HEK293 (cell line): ENCODE measurements around the gene TMEM14C.

Source experiments
- CTCF ChIA-PET: fragments of 350-600 bp; formaldehyde crosslinking; extraction: SDS; loops from one replicate; lab custom pipeline; 2021; ENCODE audit warnings: antibody characterized with exemption; lab: Yijun Ruan, JAX
- POLR2A ChIA-PET: fragments of 300-600 bp; formaldehyde crosslinking; extraction: SDS; loops from one replicate; lab custom pipeline; 2020; ENCODE audit warnings: antibody characterized with exemption, inconsistent platforms; lab: Yijun Ruan, JAX
- H3K27ac ChIP-seq: fragments of 200-500 bp; sonication (Bioruptor generic); 2 replicates; pipeline ENCODE4 v1.5.1; 2014; ENCODE audit warnings: low read depth, low read length, control low read depth, inconsistent platforms; ENCODE audit errors: extremely low read depth
- H3K36me3 ChIP-seq, 2 experiments: fragments of 200-500 bp in 1 of 2; sonication (Bioruptor generic) in 1 of 2; 1 replicate in 1 of 2; 2 replicates in 1 of 2; pipeline ENCODE4 v1.5.1; 2014 to 2017; ENCODE audit warnings: inconsistent platforms in 2 of 2, low read length in 2 of 2; ENCODE audit not compliant: control insufficient read depth in 2 of 2, insufficient read depth in 1 of 2
- H3K4me1 ChIP-seq: fragments of 200-500 bp; sonication (Bioruptor generic); 2 replicates; pipeline ENCODE4 v1.5.1; 2014; ENCODE audit warnings: mild to moderate bottlenecking, low read length, inconsistent platforms; ENCODE audit not compliant: control insufficient read depth, insufficient read depth
- H3K4me3 ChIP-seq: 2 replicates; pipeline ENCODE4 v1.5.1; 2011; ENCODE audit warnings: low read depth, mild to moderate bottlenecking, control low read depth, low read length, moderate library complexity
- H3K9me3 ChIP-seq: fragments of 200-500 bp; sonication (Bioruptor generic); 2 replicates; pipeline ENCODE4 v1.5.1; 2014; ENCODE audit warnings: low read depth, low read length, inconsistent platforms; ENCODE audit not compliant: control insufficient read depth, insufficient read depth
- GLIS2 ChIP-seq: fragments of 450-650 bp; formaldehyde crosslinking; IDR thresholded peaks from 2 replicates; pipeline ENCODE4 v1.5.1; 2016; ENCODE audit warnings: missing biosample characterization, missing genetic modification characterization
- HIC1 ChIP-seq: fragments of 450-650 bp; formaldehyde crosslinking; IDR thresholded peaks from 2 replicates; pipeline ENCODE4 v1.5.1; 2016; ENCODE audit warnings: missing biosample characterization, missing genetic modification characterization
- HOXD13 ChIP-seq: sonication (generic); formaldehyde crosslinking; IDR thresholded peaks from 2 replicates; pipeline ENCODE4 v1.8.0; 2022; ENCODE audit warnings: missing genetic modification reagents, borderline replicate concordance
- KLF17 ChIP-seq: fragments of 450-650 bp; formaldehyde crosslinking; IDR thresholded peaks from 2 replicates; pipeline ENCODE4 v1.5.1; 2016; ENCODE audit warnings: missing biosample characterization, missing genetic modification characterization
- KLF9 ChIP-seq: fragments of 450-650 bp; formaldehyde crosslinking; IDR thresholded peaks from 2 replicates; pipeline ENCODE4 v1.5.1; 2016; ENCODE audit warnings: missing biosample characterization, missing genetic modification characterization, low read depth
- REST ChIP-seq: fragments of 450-650 bp; formaldehyde crosslinking; IDR thresholded peaks from 2 replicates; pipeline ENCODE4 v1.5.1; 2016; ENCODE audit warnings: missing biosample characterization, missing genetic modification characterization
- SP7 ChIP-seq: fragments of 450-650 bp; formaldehyde crosslinking; IDR thresholded peaks from 2 replicates; pipeline ENCODE4 v1.5.1; 2016; ENCODE audit warnings: missing biosample characterization, missing genetic modification characterization
- ZBTB20 ChIP-seq: fragments of 450-650 bp; formaldehyde crosslinking; IDR thresholded peaks from 2 replicates; pipeline ENCODE4 v1.5.1; 2016; ENCODE audit warnings: missing biosample characterization, missing genetic modification characterization
- ZEB2 ChIP-seq: fragments of 450-650 bp; formaldehyde crosslinking; IDR thresholded peaks from 2 replicates; pipeline ENCODE4 v1.5.1; 2016; ENCODE audit warnings: missing biosample characterization, missing genetic modification characterization
- ZFP37 ChIP-seq: fragments of 450-650 bp; formaldehyde crosslinking; IDR thresholded peaks from 2 replicates; pipeline ENCODE4 v1.5.1; 2016; ENCODE audit warnings: missing biosample characterization, missing genetic modification characterization
- ZNF10 ChIP-seq: fragments of 450-650 bp; formaldehyde crosslinking; IDR thresholded peaks from 2 replicates; pipeline ENCODE4 v1.5.1; 2017; ENCODE audit warnings: missing biosample characterization, missing genetic modification characterization
- ZNF24 ChIP-seq: fragments of 450-650 bp; formaldehyde crosslinking; IDR thresholded peaks from 2 replicates; pipeline ENCODE4 v1.5.1; 2016; ENCODE audit warnings: missing biosample characterization, missing genetic modification characterization
- ZNF366 ChIP-seq: fragments of 450-650 bp; formaldehyde crosslinking; conservative IDR thresholded peaks from 2 replicates; pipeline ENCODE4 v1.5.1; 2016; ENCODE audit warnings: missing biosample characterization, missing genetic modification characterization
- ZNF514 ChIP-seq: fragments of 450-650 bp; formaldehyde crosslinking; IDR thresholded peaks from 2 replicates; pipeline ENCODE4 v1.5.1; 2016; ENCODE audit warnings: missing biosample characterization, missing genetic modification characterization
- ZNF600 ChIP-seq: fragments of 450-650 bp; formaldehyde crosslinking; IDR thresholded peaks from 2 replicates; pipeline ENCODE4 v1.5.1; 2016; ENCODE audit warnings: missing biosample characterization, missing genetic modification characterization
- ZNF629 ChIP-seq: fragments of 450-650 bp; formaldehyde crosslinking; IDR thresholded peaks from 2 replicates; pipeline ENCODE4 v1.5.1; 2017; ENCODE audit warnings: missing biosample characterization, missing genetic modification characterization
- ZNF658 ChIP-seq: fragments of 450-650 bp; formaldehyde crosslinking; IDR thresholded peaks from 2 replicates; pipeline ENCODE4; 2016; ENCODE audit warnings: missing biosample characterization, missing genetic modification characterization
- ZNF660 ChIP-seq: fragments of 450-650 bp; IDR thresholded peaks from 2 replicates; pipeline ENCODE4 v1.5.1; 2018; ENCODE audit warnings: missing biosample characterization, mild to moderate bottlenecking, missing genetic modification characterization
- ZNF701 ChIP-seq: fragments of 450-650 bp; formaldehyde crosslinking; IDR thresholded peaks from 2 replicates; pipeline ENCODE4 v1.5.1; 2016; ENCODE audit warnings: missing biosample characterization, missing genetic modification characterization
- ZNF707 ChIP-seq: fragments of 450-650 bp; formaldehyde crosslinking; IDR thresholded peaks from 2 replicates; pipeline ENCODE4 v1.5.1; 2016; ENCODE audit warnings: missing biosample characterization, missing genetic modification characterization
- ZNF768 ChIP-seq: fragments of 450-650 bp; formaldehyde crosslinking; IDR thresholded peaks from 2 replicates; pipeline ENCODE4 v1.5.1; 2018; ENCODE audit warnings: missing biosample characterization, mild to moderate bottlenecking, missing genetic modification characterization
- ZNF830 ChIP-seq: fragments of 450-650 bp; IDR thresholded peaks from 2 replicates; pipeline ENCODE4 v1.5.0; 2018; ENCODE audit warnings: missing biosample characterization, missing genetic modification characterization, low read depth, mild to moderate bottlenecking, moderate library complexity
- ZNF837 ChIP-seq: fragments of 450-650 bp; formaldehyde crosslinking; IDR thresholded peaks from 2 replicates; pipeline ENCODE4 v1.5.1; 2016; ENCODE audit warnings: missing biosample characterization, missing genetic modification characterization
- ZSCAN16 ChIP-seq: fragments of 450-650 bp; formaldehyde crosslinking; IDR thresholded peaks from 2 replicates; pipeline ENCODE4 v1.5.1; 2016; ENCODE audit warnings: missing biosample characterization, missing genetic modification characterization
- ZXDB ChIP-seq: fragments of 450-650 bp; formaldehyde crosslinking; IDR thresholded peaks from 2 replicates; pipeline ENCODE4 v1.5.1; 2016; ENCODE audit warnings: missing biosample characterization, missing genetic modification characterization

The TMEM14C gene

GRCh38 chr6:10759884-10760329 lies 37.0 kb downstream of the TMEM14C start (continued):
- TF ChIP-seq HIC1, result 0 out of 2 replicates have a peak, but pooled peaks have one; percentile 15
- peak; percentile 36; the same call in 1 of the 2 replicates for TF ChIP-seq SP7
- 0 out of 2 replicates have a peak, but pooled peaks have one; percentile 30 for TF ChIP-seq ZXDB (tag by site-specific recombination)
- TF ChIP-seq GLIS2 (tag by site-specific recombination), result no peak
- 0 out of 2 replicates have a peak, but pooled peaks have one; percentile 31 for TF ChIP-seq KLF17 (tag by site-specific recombination)
- TF ChIP-seq ZNF701 (tag by site-specific recombination), result no peak
- TF ChIP-seq ZNF600 (tag by site-specific recombination), result 0 out of 2 replicates have a peak, but pooled peaks have one; percentile 25
- TF ChIP-seq ZNF629 (tag by site-specific recombination), result peak; percentile 72
- 0 out of 2 replicates have a peak, but pooled peaks have one; percentile 38 for TF ChIP-seq ZNF10 (tag by site-specific recombination)

GRCh38 chr6:10763006-10763405 lies 40.1 kb downstream of the TMEM14C start:
- Histone ChIP-seq H3K9me3 (no peaks in the 10 kb centered on the region), H3K27ac (no peak overlapping the region), H3K4me1 (no peaks in the 10 kb centered on the region), H3K36me3 (peaks cover 11 to 26% of the 10 kb centered on the region in 2 experiments), H3K4me3 (no peak overlapping the region)
- ChIA-PET POLR2A (no interaction called here), CTCF (interaction anchor here (0.7 to 1.0 kb wide), 2 partner anchors 23 to 124 kb away, joined by 3 to 4 read pairs; no protein-coding TSS in a partner anchor)
- TF ChIP-seq ZEB2 (tag by site-specific recombination) (no peak), ZNF366 (tag by site-specific recombination) (no peak), ZNF830 (tag by site-specific recombination) (no peak), REST (no peak), ZSCAN16 (tag by site-specific recombination) (no peak), ZNF660 (tag by site-specific recombination) (no peak), ZNF768 (tag by site-specific recombination) (no peak), ZNF24 (tag by site-specific recombination) (no peak), ZFP37 (tag by site-specific recombination) (no peak)

- ChIA-PET CTCF (interaction anchor here (0.7 to 2.8 kb wide), 2 partner anchors 10 to 230 kb away, joined by 3 to 6 read pairs; no protein-coding TSS in a partner anchor), POLR2A (no interaction called here)
- Histone ChIP-seq H3K4me3 (no peak overlapping the region), H3K9me3 (no peaks in the 10 kb centered on the region), H3K36me3 (peaks cover 7 to 29% of the 10 kb centered on the region in 2 experiments), H3K27ac (no peak overlapping the region), H3K4me1 (no peaks in the 10 kb centered on the region)
- TF ChIP-seq ZNF629 (tag by site-specific recombination) (no peak), ZBTB20 (tag by site-specific recombination) (no peak), HOXD13 (no peak), KLF9 (tag by site-specific recombination) (no peak), ZNF514 (no peak), ZNF707 (tag by site-specific recombination) (no peak), ZNF658 (tag by site-specific recombination) (no peak), ZNF837 (tag by site-specific recombination) (no peak)
These were observed 46.5 kb downstream of the TMEM14C start for GRCh38 chr6:10769419-10769818.
